Lower lobe of right lung (tissue), 2 donors: Measurements from ENCODE around the gene FBXO2. TPM values are rescaled to one million over a fixed set of nuclear protein-coding genes. Genes with fewer than 3 reads are reported as not detected.

Experiments used
- ATAC-seq, 2 donors: fragments of 200-7000 bp; cut with Tn5 transposase; one replicate each; pipeline ENCODE4 v1.9.1; 2020 to 2022; ENCODE audit warnings: mild to moderate bottlenecking in 2 of 2, moderate library complexity in 2 of 2
- DNase-seq: peaks from one replicate; pipeline ENCODE4 v3.0.0-alpha.2; 2020
- H3K27ac ChIP-seq: fragments of 200-600 bp; one replicate; pipeline ENCODE4 v1.8.0; 2022
- H3K27me3 ChIP-seq: fragments of 200-600 bp; one replicate; pipeline ENCODE4 v1.8.0; 2022; ENCODE audit warnings: low read depth
- H3K36me3 ChIP-seq: fragments of 200-600 bp; one replicate; pipeline ENCODE4 v1.8.0; 2022; ENCODE audit warnings: mild to moderate bottlenecking
- H3K4me1 ChIP-seq: fragments of 200-600 bp; one replicate; pipeline ENCODE4 v1.8.0; 2022
- H3K4me3 ChIP-seq: fragments of 200-600 bp; one replicate; pipeline ENCODE4 v1.8.0; 2022; ENCODE audit warnings: mild to moderate bottlenecking
- H3K9me3 ChIP-seq: fragments of 200-600 bp; one replicate; pipeline ENCODE4 v1.8.0; 2022
- CTCF ChIP-seq: fragments of 200-600 bp; IDR thresholded peaks from one replicate; pipeline ENCODE4 v1.8.0; 2022; ENCODE audit warnings: antibody characterized with exemption, mild to moderate bottlenecking
- intact Hi-C: fragments of 100-400 bp; cut with DNase I; formaldehyde crosslinking; loops from one replicate; pipeline ENCODE4 v1.11.0; 2022
- total RNA-seq: library from RNA; stranded (reverse); fragmentation: NEBNext Ultra II Directional; extraction: Animal tissue kit (Norgen Biotek cat#: 25700); gene quantifications from one replicate; pipeline ENCODE4 v1.2.1, GENCODE V29; 2021
- donor health status: DM: no; HTN: yes; CAD: no; lungs with severe emphysema.

FBXO2 gene
- total RNA-seq, 1 donor from 2014 or later: 13.4 TPM

GRCh38 chr1:11598461-11598860 lies 55.8 kb downstream of the FBXO2 start:
- H3K27me3 ChIP-seq: peaks cover 21% of the 10 kb centered on the region

More at GRCh38 chr1:11598461-11598860, 55.8 kb downstream of the FBXO2 start:
- Histone ChIP-seq H3K9me3 (no peaks in the 10 kb centered on the region), H3K27ac (no peak overlapping the region), H3K4me1 (peaks cover 7% of the 10 kb centered on the region), H3K36me3 (no peaks in the 10 kb centered on the region), H3K4me3 (no peak overlapping the region)
- TF ChIP-seq CTCF: no peak
- intact Hi-C loops: no loop called here
- DNase-seq: no peak
- no peak for ATAC-seq

Other genes starting within 250 kb of the FBXO2 start
- gene DISP3, start 175.3 kb downstream of the FBXO2 start, total RNA-seq: 0.12 TPM
- 18.4 TPM for gene FBXO44, start 448 bp upstream of the FBXO2 start, total RNA-seq
- 21.2 TPM for gene FBXO6, start 9.8 kb upstream of the FBXO2 start, total RNA-seq
- gene MAD2L2, start 26.7 kb upstream of the FBXO2 start, total RNA-seq: 20.8 TPM
- 0.24 TPM for gene DRAXIN, start 37.3 kb upstream of the FBXO2 start, total RNA-seq
- gene AGTRAP, start 81.7 kb upstream of the FBXO2 start, total RNA-seq: 64.5 TPM
- 2.2 TPM for gene C1orf167, start 107.8 kb upstream of the FBXO2 start, total RNA-seq
- gene MTHFR, start 151.5 kb upstream of the FBXO2 start, total RNA-seq: 45.4 TPM
- gene CLCN6, start 151.8 kb upstream of the FBXO2 start, total RNA-seq: 29.2 TPM
- 2.6 TPM for gene NPPA, start 193.4 kb upstream of the FBXO2 start, total RNA-seq
- not detected for gene NPPB, start 204.5 kb upstream of the FBXO2 start, total RNA-seq